ENCODE results near the gene SIDT2. TPM values are rescaled to one million over a fixed set of nuclear protein-coding genes. Genes with fewer than 3 reads are reported as not detected.

Gene SIDT2
- total RNA-seq, 4 donors from 2014 or later: 42.6 to 130 (median 74.7) TPM

- H3K27ac ChIP-seq: no peak overlapping the region
- peaks cover 44% of the 10 kb centered on the region for H3K4me1 ChIP-seq
- WGBS: 66% methylated on average over 12 of the region's 12 CpGs
- peak overlapping the region; percentile 92 for H3K4me3 ChIP-seq
- peak in 1 of 2 donors; percentile 50 for DNase-seq (ENCODE audit: low spot score in 2 of 2)
- peaks cover 42% of the 10 kb centered on the region for H3K36me3 ChIP-seq
- no peak for TF ChIP-seq POLR2A (IDR thresholded peaks at IDR 0.05)
- TF ChIP-seq POLR2AphosphoS5 (IDR thresholded peaks at IDR 0.05): no peak
- no peaks in the 10 kb centered on the region for H3K9me3 ChIP-seq
- H3K27me3 ChIP-seq: no peaks in the 10 kb centered on the region
Observed at GRCh38 chr11:117230286-117230961, 51.9 kb downstream of the SIDT2 start.

DNA sequence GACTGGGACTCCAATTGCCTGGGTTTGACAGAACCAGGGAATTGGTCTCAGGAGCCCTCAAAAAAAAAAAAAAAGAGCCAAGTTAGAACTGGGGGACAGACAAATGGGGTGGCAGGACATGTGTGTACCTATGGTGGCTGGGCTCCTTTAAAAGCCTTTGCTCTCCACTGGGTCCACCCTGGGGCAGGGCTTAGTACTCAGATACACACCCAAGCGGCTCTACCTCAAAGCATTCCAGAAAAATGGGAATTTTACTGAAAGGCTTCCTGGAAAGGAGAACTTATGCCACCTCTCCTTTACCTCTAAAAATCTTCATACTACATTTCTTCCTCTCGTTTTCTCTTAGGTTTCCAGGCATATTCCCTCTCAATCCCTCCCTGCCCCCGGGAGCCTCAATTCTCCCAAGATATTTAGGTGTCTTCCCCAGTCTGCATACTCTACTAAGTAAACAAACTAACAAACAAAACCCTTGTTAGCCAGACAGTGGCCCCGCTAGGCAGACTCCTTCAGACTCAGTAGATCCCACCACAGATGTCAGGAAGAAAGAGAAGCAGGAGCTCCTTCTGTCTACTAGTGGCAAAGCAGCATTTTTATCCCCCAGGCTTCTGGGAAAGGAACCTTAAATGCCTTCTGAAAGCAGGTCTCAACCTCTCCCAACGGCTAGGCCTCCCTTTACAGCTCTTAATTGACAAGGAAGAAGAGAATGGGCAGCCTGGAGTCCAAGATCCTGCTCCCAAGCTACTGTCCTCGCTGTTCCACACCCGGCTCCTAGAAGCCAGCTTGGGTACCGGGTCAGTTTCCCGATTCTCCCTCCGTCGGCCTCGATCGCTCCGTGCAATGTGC, 52.7 kb downstream of the SIDT2 start:
- Histone ChIP-seq H3K4me1 (peaks cover 42% of the 10 kb centered on the region), H3K4me3 (peak overlapping the region; percentile 92), H3K27me3 (no peaks in the 10 kb centered on the region), H3K27ac (peak overlapping the region; percentile 95), H3K36me3 (peaks cover 37% of the 10 kb centered on the region), H3K9me3 (no peaks in the 10 kb centered on the region)
- 6% methylated on average over 10 of the region's 14 CpGs for WGBS
- DNase-seq (ENCODE audit: low spot score in 2 of 2): peak in 1 of 2 donors; percentile 52
- TF ChIP-seq POLR2A (IDR thresholded peaks at IDR 0.05) (no peak), EP300 (IDR thresholded peaks at IDR 0.05) (no peak), POLR2AphosphoS5 (IDR thresholded peaks at IDR 0.05) (no peak)
- TF ChIP-seq, protein P1, sequence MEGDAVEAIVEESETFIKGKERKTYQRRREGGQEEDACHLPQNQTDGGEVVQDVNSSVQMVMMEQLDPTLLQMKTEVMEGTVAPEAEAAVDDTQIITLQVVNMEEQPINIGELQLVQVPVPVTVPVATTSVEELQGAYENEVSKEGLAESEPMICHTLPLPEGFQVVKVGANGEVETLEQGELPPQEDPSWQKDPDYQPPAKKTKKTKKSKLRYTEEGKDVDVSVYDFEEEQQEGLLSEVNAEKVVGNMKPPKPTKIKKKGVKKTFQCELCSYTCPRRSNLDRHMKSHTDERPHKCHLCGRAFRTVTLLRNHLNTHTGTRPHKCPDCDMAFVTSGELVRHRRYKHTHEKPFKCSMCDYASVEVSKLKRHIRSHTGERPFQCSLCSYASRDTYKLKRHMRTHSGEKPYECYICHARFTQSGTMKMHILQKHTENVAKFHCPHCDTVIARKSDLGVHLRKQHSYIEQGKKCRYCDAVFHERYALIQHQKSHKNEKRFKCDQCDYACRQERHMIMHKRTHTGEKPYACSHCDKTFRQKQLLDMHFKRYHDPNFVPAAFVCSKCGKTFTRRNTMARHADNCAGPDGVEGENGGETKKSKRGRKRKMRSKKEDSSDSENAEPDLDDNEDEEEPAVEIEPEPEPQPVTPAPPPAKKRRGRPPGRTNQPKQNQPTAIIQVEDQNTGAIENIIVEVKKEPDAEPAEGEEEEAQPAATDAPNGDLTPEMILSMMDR (IDR thresholded peaks at IDR 0.05): no peak

DNA sequence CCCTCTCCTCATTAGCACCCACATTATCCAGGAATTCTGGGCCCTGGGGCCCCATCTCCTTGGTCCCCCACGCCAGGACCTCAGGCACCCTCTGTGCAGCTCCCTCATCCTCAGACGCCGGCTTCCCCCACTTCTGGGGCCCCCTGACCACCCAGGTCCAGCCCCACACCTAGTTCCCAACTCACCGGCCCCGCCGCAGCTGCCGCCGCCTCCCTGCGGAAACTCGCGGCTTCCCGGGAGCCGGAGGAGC, 53.2 kb downstream of the SIDT2 start, which contains the start of gene PCSK7:
TSS of gene PCSK7 (minus strand) at position 232 of the 250 bp plus-strand sequence. CDS start 2,229 bp downstream, outside the sequence.
- Histone ChIP-seq H3K9me3 (no peaks in the 10 kb centered on the region), H3K36me3 (peaks cover 34% of the 10 kb centered on the region), H3K4me3 (peak within 1 kb of the TSS; percentile 92), H3K27ac (peak within 1 kb of the TSS; percentile 95), H3K27me3 (no peaks in the 10 kb centered on the region), H3K4me1 (peaks cover 41% of the 10 kb centered on the region)
- DNase-seq (ENCODE audit: low spot score in 2 of 2): peak; percentile 86 to 90
- 0% methylated on average over 12 of the region's 13 CpGs for WGBS
- TF ChIP-seq POLR2AphosphoS5 (IDR thresholded peaks at IDR 0.05): no peak
- TF ChIP-seq EP300 (IDR thresholded peaks at IDR 0.05): no peak
- TF ChIP-seq, protein P1 (IDR thresholded peaks at IDR 0.05): no peak
- no peak for TF ChIP-seq POLR2A (IDR thresholded peaks at IDR 0.05)

DNA sequence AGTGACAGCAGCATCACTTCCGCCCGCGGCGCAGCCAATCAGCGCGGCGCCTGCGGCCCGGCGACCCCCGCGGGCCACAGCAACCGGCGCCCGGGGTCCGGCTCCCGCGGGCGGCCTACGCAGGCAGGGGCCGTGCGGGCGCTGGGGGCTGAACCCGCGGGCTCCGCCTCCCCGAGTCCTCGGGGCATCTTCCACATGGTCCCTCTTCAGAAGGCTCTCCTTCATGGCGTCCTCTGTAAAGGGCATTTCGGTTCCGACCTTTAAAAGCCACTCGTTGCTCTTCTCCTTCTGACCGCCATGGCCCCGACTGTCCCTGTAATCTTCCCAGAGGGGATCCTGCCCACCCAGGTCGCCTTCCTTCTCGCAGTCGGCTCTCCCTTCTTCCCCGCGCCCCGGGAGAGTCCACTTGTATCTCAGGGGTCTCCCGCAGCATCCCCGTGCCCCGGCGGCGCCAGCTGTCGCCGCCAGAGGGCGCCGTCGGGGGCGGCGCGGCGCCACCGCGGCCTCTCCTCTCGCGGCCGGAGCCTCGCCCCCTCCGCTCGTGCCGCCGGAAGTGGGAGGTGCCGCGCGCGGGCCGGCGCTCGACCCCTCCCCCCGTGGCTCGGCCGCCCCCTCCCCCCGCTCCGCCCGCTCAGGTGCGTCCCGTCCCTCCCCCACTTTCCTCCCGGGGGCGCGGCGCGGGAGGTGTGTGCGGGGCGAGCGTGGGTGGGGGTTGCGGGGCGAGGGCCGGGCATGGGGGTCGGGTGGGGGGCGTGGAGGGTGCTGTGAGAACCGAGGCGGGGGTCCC, 53.7 kb downstream of the SIDT2 start, which contains the start of gene RNF214:
TSS of gene RNF214 (plus strand) at position 580 of the 787 bp plus-strand sequence. CDS start 1,602 bp downstream, outside the sequence.
- TF ChIP-seq POLR2A (IDR thresholded peaks at IDR 0.05) (peak in 1 of 2 donors; percentile 30), EP300 (IDR thresholded peaks at IDR 0.05) (no peak), POLR2AphosphoS5 (IDR thresholded peaks at IDR 0.05) (no peak)
- TF ChIP-seq, protein P1 (IDR thresholded peaks at IDR 0.05): peak; percentile 90 to 97
- DNase-seq (ENCODE audit: low spot score in 2 of 2): peak; percentile 81 to 83
- H3K4me1 ChIP-seq: peaks cover 41% of the 10 kb centered on the region
- peak within 1 kb of the TSS; percentile 92 for H3K4me3 ChIP-seq
- peaks cover 29% of the 10 kb centered on the region for H3K36me3 ChIP-seq
- 1% methylated on average over 19 of the region's 94 CpGs for WGBS
- peak within 1 kb of the TSS; percentile 95 for H3K27ac ChIP-seq
- H3K27me3 ChIP-seq: no peaks in the 10 kb centered on the region
- H3K9me3 ChIP-seq: no peaks in the 10 kb centered on the region

DNA sequence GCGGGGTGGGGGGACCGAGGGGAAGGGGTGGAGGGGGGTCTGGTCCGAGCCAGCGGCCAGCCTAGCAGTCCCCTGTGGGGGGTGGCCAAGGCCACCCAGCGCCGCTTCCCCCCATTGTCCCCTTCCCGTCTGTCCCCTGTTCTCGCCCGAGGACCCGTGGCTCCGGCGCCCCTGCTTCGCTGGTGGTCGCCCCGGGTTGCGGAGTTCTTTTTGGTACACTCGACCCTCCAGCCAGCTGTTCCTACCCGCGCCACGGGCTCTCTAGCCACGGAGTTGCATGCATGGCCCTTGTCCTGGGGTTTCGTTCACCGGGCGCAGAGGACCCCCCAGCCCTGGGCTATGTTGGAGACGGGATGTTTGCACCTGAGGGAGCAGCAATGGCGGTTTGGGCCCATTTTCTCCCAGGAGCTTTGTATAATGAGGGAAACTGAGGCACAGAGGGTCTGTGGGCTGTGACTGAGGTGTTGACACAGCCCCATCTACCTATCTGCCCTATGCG, 54.4 kb downstream of the SIDT2 start:
- H3K36me3 ChIP-seq: peaks cover 23% of the 10 kb centered on the region
- peak in 1 of 2 donors; percentile 81 for DNase-seq (ENCODE audit: low spot score in 2 of 2)
- 1% methylated on average over 11 of the region's 27 CpGs for WGBS
- no peak for TF ChIP-seq EP300 (IDR thresholded peaks at IDR 0.05)
- TF ChIP-seq, protein P1 (IDR thresholded peaks at IDR 0.05): no peak
- no peak for TF ChIP-seq POLR2A (IDR thresholded peaks at IDR 0.05)
- no peak for TF ChIP-seq POLR2AphosphoS5 (IDR thresholded peaks at IDR 0.05)
- H3K4me3 ChIP-seq: peak overlapping the region; percentile 92
- H3K9me3 ChIP-seq: no peaks in the 10 kb centered on the region
- H3K27ac ChIP-seq: peak overlapping the region; percentile 95
- H3K4me1 ChIP-seq: peaks cover 41% of the 10 kb centered on the region
- no peaks in the 10 kb centered on the region for H3K27me3 ChIP-seq
